Endothelial cell of umbilical vein (primary cell): ENCODE data around the gene KRTAP10-11.

Source experiments
- EZH2 ChIP-seq: IDR thresholded peaks from 2 replicates; pipeline ENCODE4 v1.6.1; 2012; ENCODE audit warnings: borderline replicate concordance, low read depth, mild to moderate bottlenecking, moderate library complexity, low read length, inconsistent platforms; ENCODE audit not compliant: severe bottlenecking
- FOS ChIP-seq: IDR thresholded peaks from 2 replicates; pipeline ENCODE4 v1.6.1; 2011; ENCODE audit warnings: mild to moderate bottlenecking, low read length, moderate library complexity, borderline replicate concordance; ENCODE audit not compliant: insufficient read depth
- MYC ChIP-seq: IDR thresholded peaks from one replicate; pipeline ENCODE4 v1.6.1; 2011; ENCODE audit warnings: mild to moderate bottlenecking, low read depth, low read length
- POLR2A ChIP-seq: IDR thresholded peaks from 2 replicates; pipeline ENCODE4 v1.6.1; 2012; ENCODE audit warnings: low read depth, mild to moderate bottlenecking, control low read depth, low read length
- POLR2AphosphoS5 ChIP-seq: IDR thresholded peaks from 2 replicates; pipeline ENCODE4 v1.6.1; 2012; ENCODE audit warnings: low read depth, mild to moderate bottlenecking, control low read depth, low read length, moderate library complexity; ENCODE audit not compliant: insufficient read depth
- TF ChIP-seq, protein P1 (sequence below), 2 donors: IDR thresholded peaks; 1 replicate in 1 of 2; 2 replicates in 1 of 2; pipeline ENCODE4 v1.5.1; 2011; ENCODE audit warnings: low read length in 2 of 2, mild to moderate bottlenecking in 2 of 2, moderate library complexity in 2 of 2, control low read depth in 1 of 2, inconsistent platforms in 1 of 2, low read depth in 1 of 2; ENCODE audit not compliant: insufficient read depth in 1 of 2; ENCODE audit errors: extremely low read depth in 1 of 2
- TF ChIP-seq, protein P2 (sequence below): IDR thresholded peaks from 2 replicates; pipeline ENCODE4 v1.6.1; 2011; ENCODE audit not compliant: insufficient read depth, insufficient read length

DNA sequence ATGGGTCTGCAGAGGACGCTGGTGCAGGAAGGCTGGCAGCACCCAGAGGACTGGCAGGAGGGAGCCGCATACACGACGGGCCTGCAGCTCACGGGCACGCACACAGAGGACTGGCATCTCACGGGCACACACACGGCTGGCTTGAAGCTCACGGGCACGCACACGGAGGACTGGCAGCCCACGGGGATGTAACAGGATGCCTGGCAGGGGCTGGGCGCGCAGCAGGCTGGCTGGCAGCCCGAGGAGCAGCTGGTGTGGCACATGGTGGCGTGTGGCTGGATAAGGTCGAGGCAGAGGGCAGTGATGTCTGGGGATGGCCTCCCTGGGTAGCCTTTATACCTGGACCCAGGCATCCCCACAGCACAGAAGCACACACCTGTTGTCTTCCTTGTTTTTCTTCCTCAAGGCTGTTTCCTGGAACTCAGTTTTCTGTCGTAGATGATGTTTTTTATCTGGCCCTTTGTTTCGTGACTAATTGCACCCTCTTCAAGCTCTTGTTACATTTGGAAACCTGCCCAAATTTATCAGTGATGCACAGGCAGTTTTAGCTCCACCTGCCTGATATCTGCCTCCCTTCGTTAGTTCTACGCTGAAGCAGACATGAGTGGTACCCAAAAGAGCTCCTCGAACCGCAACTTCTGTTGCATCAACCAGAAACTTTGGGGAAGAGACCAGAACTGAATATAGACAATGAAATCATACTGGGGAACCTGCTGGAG lies 35.8 kb downstream of the KRTAP10-11 start, which contains the start of gene KRTAP12-1:
- TF ChIP-seq, protein P1, sequence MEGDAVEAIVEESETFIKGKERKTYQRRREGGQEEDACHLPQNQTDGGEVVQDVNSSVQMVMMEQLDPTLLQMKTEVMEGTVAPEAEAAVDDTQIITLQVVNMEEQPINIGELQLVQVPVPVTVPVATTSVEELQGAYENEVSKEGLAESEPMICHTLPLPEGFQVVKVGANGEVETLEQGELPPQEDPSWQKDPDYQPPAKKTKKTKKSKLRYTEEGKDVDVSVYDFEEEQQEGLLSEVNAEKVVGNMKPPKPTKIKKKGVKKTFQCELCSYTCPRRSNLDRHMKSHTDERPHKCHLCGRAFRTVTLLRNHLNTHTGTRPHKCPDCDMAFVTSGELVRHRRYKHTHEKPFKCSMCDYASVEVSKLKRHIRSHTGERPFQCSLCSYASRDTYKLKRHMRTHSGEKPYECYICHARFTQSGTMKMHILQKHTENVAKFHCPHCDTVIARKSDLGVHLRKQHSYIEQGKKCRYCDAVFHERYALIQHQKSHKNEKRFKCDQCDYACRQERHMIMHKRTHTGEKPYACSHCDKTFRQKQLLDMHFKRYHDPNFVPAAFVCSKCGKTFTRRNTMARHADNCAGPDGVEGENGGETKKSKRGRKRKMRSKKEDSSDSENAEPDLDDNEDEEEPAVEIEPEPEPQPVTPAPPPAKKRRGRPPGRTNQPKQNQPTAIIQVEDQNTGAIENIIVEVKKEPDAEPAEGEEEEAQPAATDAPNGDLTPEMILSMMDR (IDR thresholded peaks at IDR 0.05; ENCODE audit: extremely low read depth in 1 of 2, insufficient read depth in 1 of 2, low read depth in 1 of 2, low read length in 2 of 2), result no peak
- TF ChIP-seq POLR2A (no peak), EZH2 (no peak), MYC (no peak), FOS (no peak), POLR2AphosphoS5 (no peak)
- TF ChIP-seq, protein P2, sequence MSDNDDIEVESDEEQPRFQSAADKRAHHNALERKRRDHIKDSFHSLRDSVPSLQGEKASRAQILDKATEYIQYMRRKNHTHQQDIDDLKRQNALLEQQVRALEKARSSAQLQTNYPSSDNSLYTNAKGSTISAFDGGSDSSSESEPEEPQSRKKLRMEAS, result no peak
